ENCODE measurements around the gene AVL9.

The AVL9 gene

GRCh38 chr7:32609463-32609862 is 114.2 kb downstream of the AVL9 start:
- no peak overlapping the region for H3K9ac ChIP-seq (ENCODE audit: low read length)
- no peaks in the 10 kb centered on the region for H4K20me1 ChIP-seq (ENCODE audit: insufficient read depth, low read length)
- H3K27me3 ChIP-seq (ENCODE audit: insufficient read depth, low read length): no peaks in the 10 kb centered on the region
- no peaks in the 10 kb centered on the region for H3K4me1 ChIP-seq (ENCODE audit: insufficient read depth, low read length, severe bottlenecking)
- H3F3A ChIP-seq (ENCODE audit: insufficient read depth, low read length): no peaks in the 10 kb centered on the region
- H2AFZ ChIP-seq (ENCODE audit: low read length): no peak overlapping the region
- H3K9me2 ChIP-seq (ENCODE audit: low read depth, low read length): no peaks in the 10 kb centered on the region
- peaks cover 2% of the 10 kb centered on the region; the same call in 1 of the 2 replicates for H3K9me3 ChIP-seq (ENCODE audit: low read length)
- H3K27ac ChIP-seq (ENCODE audit: low read depth, low read length, poor library complexity, severe bottlenecking): no peak overlapping the region
- no peak overlapping the region for H3K4me2 ChIP-seq (ENCODE audit: low read length)
- TF ChIP-seq EZH2 (IDR thresholded peaks at IDR 0.05; ENCODE audit: borderline replicate concordance, low read length) (no peak), CTCF (IDR thresholded peaks at IDR 0.05; ENCODE audit: low read length) (no peak)
- H3K4me3 ChIP-seq (ENCODE audit: low read depth, low read length, poor library complexity, severe bottlenecking): no peak overlapping the region
- H3K79me2 ChIP-seq (ENCODE audit: insufficient read depth, low read length): no peaks in the 10 kb centered on the region
- H3K36me3 ChIP-seq (ENCODE audit: insufficient read depth, low read length): no peaks in the 10 kb centered on the region

GRCh38 chr7:32611201-32612099 is 116.2 kb downstream of the AVL9 start:
- no peaks in the 10 kb centered on the region for H3K79me2 ChIP-seq (ENCODE audit: insufficient read depth, low read length)
- no peaks in the 10 kb centered on the region for H3K36me3 ChIP-seq (ENCODE audit: insufficient read depth, low read length)
- no peak for TF ChIP-seq EZH2 (IDR thresholded peaks at IDR 0.05; ENCODE audit: borderline replicate concordance, low read length)
- no peak for TF ChIP-seq CTCF (IDR thresholded peaks at IDR 0.05; ENCODE audit: low read length)
- H3K9ac ChIP-seq (ENCODE audit: low read length): no peak overlapping the region
- no peak overlapping the region for H3K4me3 ChIP-seq (ENCODE audit: low read depth, low read length, poor library complexity, severe bottlenecking)
- no peaks in the 10 kb centered on the region for H3K9me3 ChIP-seq (ENCODE audit: low read length)
- no peaks in the 10 kb centered on the region for H3K27me3 ChIP-seq (ENCODE audit: insufficient read depth, low read length)
- no peaks in the 10 kb centered on the region for H3K4me1 ChIP-seq (ENCODE audit: insufficient read depth, low read length, severe bottlenecking)
- no peaks in the 10 kb centered on the region for H3F3A ChIP-seq (ENCODE audit: insufficient read depth, low read length)
- no peaks in the 10 kb centered on the region for H4K20me1 ChIP-seq (ENCODE audit: insufficient read depth, low read length)
- H3K27ac ChIP-seq (ENCODE audit: low read depth, low read length, poor library complexity, severe bottlenecking): no peak overlapping the region
- H3K9me2 ChIP-seq (ENCODE audit: low read depth, low read length): no peaks in the 10 kb centered on the region
- H3K4me2 ChIP-seq (ENCODE audit: low read length): no peak overlapping the region
- H2AFZ ChIP-seq (ENCODE audit: low read length): no peak overlapping the region

GRCh38 chr7:32616625-32617024 is 121.3 kb downstream of the AVL9 start:
- Histone ChIP-seq H3K36me3 (ENCODE audit: insufficient read depth, low read length) (no peaks in the 10 kb centered on the region), H3K4me3 (ENCODE audit: low read depth, low read length, poor library complexity, severe bottlenecking) (no peak overlapping the region), H2AFZ (ENCODE audit: low read length) (no peak overlapping the region), H3K27ac (ENCODE audit: low read depth, low read length, poor library complexity, severe bottlenecking) (no peak overlapping the region), H3K9ac (ENCODE audit: low read length) (no peak overlapping the region), H3K9me2 (ENCODE audit: low read depth, low read length) (no peaks in the 10 kb centered on the region), H3K4me2 (ENCODE audit: low read length) (no peak overlapping the region), H3K9me3 (ENCODE audit: low read length) (no peaks in the 10 kb centered on the region), H3K27me3 (ENCODE audit: insufficient read depth, low read length) (no peaks in the 10 kb centered on the region), H3K79me2 (ENCODE audit: insufficient read depth, low read length) (no peaks in the 10 kb centered on the region), H3K4me1 (ENCODE audit: insufficient read depth, low read length, severe bottlenecking) (no peaks in the 10 kb centered on the region), H3F3A (ENCODE audit: insufficient read depth, low read length) (no peaks in the 10 kb centered on the region), H4K20me1 (ENCODE audit: insufficient read depth, low read length) (no peaks in the 10 kb centered on the region)
- TF ChIP-seq EZH2 (IDR thresholded peaks at IDR 0.05; ENCODE audit: borderline replicate concordance, low read length) (no peak), CTCF (IDR thresholded peaks at IDR 0.05; ENCODE audit: low read length) (no peak)
